HK-2 (cell line): ENCODE measurements around the gene ABLIM2.

Experiments used
- DNase-seq: peaks from one replicate; pipeline ENCODE4 v3.0.0-alpha.2; 2018; ENCODE audit not compliant: unreplicated experiment

Gene ABLIM2

GRCh38 chr4:8192748-8193738 lies 34.4 kb upstream of the ABLIM2 start:
- peak; percentile 35 for DNase-seq

GRCh38 chr4:8191136-8191747 lies 32.6 kb upstream of the ABLIM2 start:
- DNase-seq: peak; percentile 83

GRCh38 chr4:8189551-8190466 lies 31.2 kb upstream of the ABLIM2 start:
- DNase-seq: no peak

GRCh38 chr4:8188743-8189550 lies 30.3 kb upstream of the ABLIM2 start:
- no peak for DNase-seq

GRCh38 chr4:8188085-8188484 lies 29.5 kb upstream of the ABLIM2 start:
- DNase-seq: no peak

- DNase-seq: no peak
These were observed 27.3 kb upstream of the ABLIM2 start for GRCh38 chr4:8185930-8186329.

- no peak for DNase-seq
These were observed 26.7 kb upstream of the ABLIM2 start for GRCh38 chr4:8185295-8185694.

- no peak for DNase-seq
These were observed 25.4 kb upstream of the ABLIM2 start for GRCh38 chr4:8184061-8184460.

GRCh38 chr4:8182858-8183725 lies 24.5 kb upstream of the ABLIM2 start:
- DNase-seq: peak; percentile 43

GRCh38 chr4:8182294-8182693 lies 23.7 kb upstream of the ABLIM2 start:
- DNase-seq: no peak

- DNase-seq: no peak
These were observed 23.2 kb upstream of the ABLIM2 start for GRCh38 chr4:8181844-8182243.

GRCh38 chr4:8181119-8181518 lies 22.5 kb upstream of the ABLIM2 start:
- no peak for DNase-seq

- DNase-seq: no peak
These were observed 21.9 kb upstream of the ABLIM2 start for GRCh38 chr4:8180310-8181093.

- DNase-seq: no peak
These were observed 21.2 kb upstream of the ABLIM2 start for GRCh38 chr4:8179771-8180170.

- DNase-seq: no peak
These were observed 20.5 kb upstream of the ABLIM2 start for GRCh38 chr4:8179074-8179473.

- no peak for DNase-seq
These were observed 19.3 kb upstream of the ABLIM2 start for GRCh38 chr4:8177956-8178355.

- DNase-seq: no peak
These were observed 18.9 kb upstream of the ABLIM2 start for GRCh38 chr4:8177552-8177951.

GRCh38 chr4:8176547-8177399 lies 18.2 kb upstream of the ABLIM2 start:
- DNase-seq: peak; percentile 53
